HepG2 (cell line): ENCODE results near the gene B4GALT1. TPM values are rescaled to one million over a fixed set of nuclear protein-coding genes. Genes with fewer than 3 reads are reported as not detected.

ENCODE experiments used
- HNF4A ChIP-seq: sonication (generic); formaldehyde crosslinking; IDR thresholded peaks from 2 replicates; pipeline ENCODE4 v1.4.0; 2020; ENCODE audit warnings: missing genetic modification reagents
- IKZF1 ChIP-seq: fragments of 450-650 bp; IDR thresholded peaks from 2 replicates; pipeline ENCODE4 v1.7.1; 2016
- KDM4B ChIP-seq: sonication (generic); formaldehyde crosslinking; IDR thresholded peaks from 2 replicates; pipeline ENCODE4 v1.4.0; 2020; ENCODE audit warnings: missing genetic modification reagents
- KLF15 ChIP-seq: sonication (generic); formaldehyde crosslinking; IDR thresholded peaks from 2 replicates; pipeline ENCODE4 v1.8.1; 2023; ENCODE audit warnings: borderline replicate concordance, mild to moderate bottlenecking, inconsistent platforms, missing genetic modification reagents, mixed read lengths
- MED13 ChIP-seq: sonication (generic); formaldehyde crosslinking; IDR thresholded peaks from 2 replicates; pipeline ENCODE4 v1.5.0; 2020; ENCODE audit warnings: missing genetic modification reagents
- MEF2D ChIP-seq: sonication (generic); formaldehyde crosslinking; IDR thresholded peaks from 2 replicates; pipeline ENCODE4 v1.5.1; 2020; ENCODE audit warnings: mild to moderate bottlenecking, missing genetic modification reagents
- PHF20 ChIP-seq: sonication (generic); formaldehyde crosslinking; IDR thresholded peaks from 2 replicates; pipeline ENCODE4 v1.5.0; 2020; ENCODE audit warnings: mild to moderate bottlenecking, missing genetic modification reagents
- REPIN1 ChIP-seq: sonication (generic); formaldehyde crosslinking; IDR thresholded peaks from 2 replicates; pipeline ENCODE4 v1.8.0; 2022; ENCODE audit warnings: missing genetic modification reagents, low read depth, mild to moderate bottlenecking, borderline replicate concordance
- RFXANK ChIP-seq: IDR thresholded peaks from 2 replicates; pipeline ENCODE4 v1.6.1; 2016
- TFE3 ChIP-seq: IDR thresholded peaks from 2 replicates; pipeline ENCODE4 v1.6.1; 2016
- TRIM24 ChIP-seq: sonication (generic); formaldehyde crosslinking; IDR thresholded peaks from 2 replicates; pipeline ENCODE4 v1.8.0; 2022; ENCODE audit warnings: mild to moderate bottlenecking, missing genetic modification reagents
- ZNF10 ChIP-seq: sonication (generic); formaldehyde crosslinking; IDR thresholded peaks from 2 replicates; pipeline ENCODE4 v1.4.0; 2020; ENCODE audit warnings: mild to moderate bottlenecking, low read depth, missing genetic modification reagents, borderline replicate concordance
- ZNF121 ChIP-seq: sonication (generic); formaldehyde crosslinking; IDR thresholded peaks from 2 replicates; pipeline ENCODE4 v1.5.0; 2020; ENCODE audit warnings: mild to moderate bottlenecking, missing genetic modification reagents
- ZNF337 ChIP-seq: sonication (generic); formaldehyde crosslinking; IDR thresholded peaks from 2 replicates; pipeline ENCODE4 v1.5.1; 2020; ENCODE audit warnings: missing genetic modification reagents, low read depth, mild to moderate bottlenecking, borderline replicate concordance
- ZNF572 ChIP-seq: sonication (generic); formaldehyde crosslinking; IDR thresholded peaks from 2 replicates; pipeline ENCODE4 v1.5.1; 2020; ENCODE audit warnings: mild to moderate bottlenecking, missing genetic modification reagents
- ZNF607 ChIP-seq: sonication (generic); formaldehyde crosslinking; IDR thresholded peaks from 2 replicates; pipeline ENCODE4 v1.5.1; 2020; ENCODE audit warnings: missing genetic modification reagents, mild to moderate bottlenecking, borderline replicate concordance
- ZNF891 ChIP-seq: sonication (generic); formaldehyde crosslinking; IDR thresholded peaks from 2 replicates; pipeline ENCODE4 v1.5.0; 2020; ENCODE audit warnings: mild to moderate bottlenecking, missing genetic modification reagents
- ZSCAN21 ChIP-seq: sonication (generic); formaldehyde crosslinking; IDR thresholded peaks from 2 replicates; pipeline ENCODE4 v1.8.0; 2022; ENCODE audit warnings: mild to moderate bottlenecking, missing genetic modification reagents, moderate library complexity, borderline replicate concordance
- polyA plus RNA-seq, 8 experiments: library from polyadenylated mRNA; depleted of rRNA in 3 of 8; stranded (reverse) in 7 of 8; unstranded in 1 of 8; fragments of >200 nt; fragmentation: Illumina TruSeq in 4 of 8; extraction: Trizol in 4 of 8; gene quantifications; 2 replicates each; pipeline versions ENCODE4 v1.2.1 to v1.2.3, GENCODE V29; 2011 to 2016; ENCODE audit warnings: low read depth in 4 of 8, missing spikeins in 1 of 8, mixed read lengths in 1 of 8; ENCODE audit not compliant: insufficient read depth in 1 of 8
- total RNA-seq, 5 experiments: library from RNA; depleted of rRNA; stranded (reverse); fragments of >200 nt; fragmentation: Illumina TruSeq; extraction: Trizol; gene quantifications; 2 replicates each; pipeline ENCODE4 v1.2.3, GENCODE V29; 2016; ENCODE audit warnings: low read depth in 1 of 5
- TF ChIP-seq, protein P1 (sequence below): fragments of 450-650 bp; IDR thresholded peaks from 2 replicates; pipeline ENCODE4 v1.6.1; 2017
- TF ChIP-seq, protein P2 (sequence below): sonication (generic); formaldehyde crosslinking; IDR thresholded peaks from 2 replicates; pipeline ENCODE4 v1.4.0; 2020; ENCODE audit warnings: low read depth, missing genetic modification reagents
- TF ChIP-seq, protein P3 (sequence below): sonication (generic); formaldehyde crosslinking; IDR thresholded peaks from 2 replicates; pipeline ENCODE4 v1.5.0; 2020; ENCODE audit warnings: mild to moderate bottlenecking, missing genetic modification reagents, borderline replicate concordance

B4GALT1 gene
- total and polyA plus RNA-seq, 2 of the 13 experiments (the other 11 are each of a cell fraction or from before 2014, with no cell fraction given) = 15.7 to 33.5 TPM

- TF ChIP-seq MEF2D (CRISPR knock-in tag) (no peak), TRIM24 (no peak), ZNF121 (CRISPR knock-in tag) (no peak), TFE3 (CRISPR knock-in tag) (no peak), MED13 (CRISPR knock-in tag) (no peak), ZNF891 (no peak), KDM4B (no peak), ZSCAN21 (CRISPR knock-in tag) (no peak), ZNF572 (CRISPR knock-in tag) (no peak), HNF4A (CRISPR knock-in tag) (peak; percentile 42; the same call in 1 of the 2 replicates), RFXANK (CRISPR knock-in tag) (no peak), ZNF607 (no peak), PHF20 (CRISPR knock-in tag) (no peak), IKZF1 (no peak), ZNF337 (no peak), KLF15 (CRISPR knock-in tag) (no peak), ZNF10 (CRISPR knock-in tag) (no peak), REPIN1 (peak; percentile 68; the same call in 1 of the 2 replicates)
- TF ChIP-seq, protein P1, sequence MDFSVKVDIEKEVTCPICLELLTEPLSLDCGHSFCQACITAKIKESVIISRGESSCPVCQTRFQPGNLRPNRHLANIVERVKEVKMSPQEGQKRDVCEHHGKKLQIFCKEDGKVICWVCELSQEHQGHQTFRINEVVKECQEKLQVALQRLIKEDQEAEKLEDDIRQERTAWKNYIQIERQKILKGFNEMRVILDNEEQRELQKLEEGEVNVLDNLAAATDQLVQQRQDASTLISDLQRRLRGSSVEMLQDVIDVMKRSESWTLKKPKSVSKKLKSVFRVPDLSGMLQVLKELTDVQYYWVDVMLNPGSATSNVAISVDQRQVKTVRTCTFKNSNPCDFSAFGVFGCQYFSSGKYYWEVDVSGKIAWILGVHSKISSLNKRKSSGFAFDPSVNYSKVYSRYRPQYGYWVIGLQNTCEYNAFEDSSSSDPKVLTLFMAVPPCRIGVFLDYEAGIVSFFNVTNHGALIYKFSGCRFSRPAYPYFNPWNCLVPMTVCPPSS = no peak
- TF ChIP-seq, protein P2, sequence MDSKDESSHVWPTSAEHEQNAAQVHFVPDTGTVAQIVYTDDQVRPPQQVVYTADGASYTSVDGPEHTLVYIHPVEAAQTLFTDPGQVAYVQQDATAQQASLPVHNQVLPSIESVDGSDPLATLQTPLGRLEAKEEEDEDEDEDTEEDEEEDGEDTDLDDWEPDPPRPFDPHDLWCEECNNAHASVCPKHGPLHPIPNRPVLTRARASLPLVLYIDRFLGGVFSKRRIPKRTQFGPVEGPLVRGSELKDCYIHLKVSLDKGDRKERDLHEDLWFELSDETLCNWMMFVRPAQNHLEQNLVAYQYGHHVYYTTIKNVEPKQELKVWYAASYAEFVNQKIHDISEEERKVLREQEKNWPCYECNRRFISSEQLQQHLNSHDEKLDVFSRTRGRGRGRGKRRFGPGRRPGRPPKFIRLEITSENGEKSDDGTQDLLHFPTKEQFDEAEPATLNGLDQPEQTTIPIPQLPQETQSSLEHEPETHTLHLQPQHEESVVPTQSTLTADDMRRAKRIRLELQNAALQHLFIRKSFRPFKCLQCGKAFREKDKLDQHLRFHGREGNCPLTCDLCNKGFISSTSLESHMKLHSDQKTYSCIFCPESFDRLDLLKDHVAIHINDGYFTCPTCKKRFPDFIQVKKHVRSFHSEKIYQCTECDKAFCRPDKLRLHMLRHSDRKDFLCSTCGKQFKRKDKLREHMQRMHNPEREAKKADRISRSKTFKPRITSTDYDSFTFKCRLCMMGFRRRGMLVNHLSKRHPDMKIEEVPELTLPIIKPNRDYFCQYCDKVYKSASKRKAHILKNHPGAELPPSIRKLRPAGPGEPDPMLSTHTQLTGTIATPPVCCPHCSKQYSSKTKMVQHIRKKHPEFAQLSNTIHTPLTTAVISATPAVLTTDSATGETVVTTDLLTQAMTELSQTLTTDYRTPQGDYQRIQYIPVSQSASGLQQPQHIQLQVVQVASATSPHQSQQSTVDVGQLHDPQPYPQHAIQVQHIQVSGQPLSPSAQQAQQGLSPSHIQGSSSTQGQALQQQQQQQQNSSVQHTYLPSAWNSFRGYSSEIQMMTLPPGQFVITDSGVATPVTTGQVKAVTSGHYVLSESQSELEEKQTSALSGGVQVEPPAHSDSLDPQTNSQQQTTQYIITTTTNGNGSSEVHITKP = 0 out of 2 replicates have a peak, but pooled peaks have one; percentile 34
- TF ChIP-seq, protein P3, sequence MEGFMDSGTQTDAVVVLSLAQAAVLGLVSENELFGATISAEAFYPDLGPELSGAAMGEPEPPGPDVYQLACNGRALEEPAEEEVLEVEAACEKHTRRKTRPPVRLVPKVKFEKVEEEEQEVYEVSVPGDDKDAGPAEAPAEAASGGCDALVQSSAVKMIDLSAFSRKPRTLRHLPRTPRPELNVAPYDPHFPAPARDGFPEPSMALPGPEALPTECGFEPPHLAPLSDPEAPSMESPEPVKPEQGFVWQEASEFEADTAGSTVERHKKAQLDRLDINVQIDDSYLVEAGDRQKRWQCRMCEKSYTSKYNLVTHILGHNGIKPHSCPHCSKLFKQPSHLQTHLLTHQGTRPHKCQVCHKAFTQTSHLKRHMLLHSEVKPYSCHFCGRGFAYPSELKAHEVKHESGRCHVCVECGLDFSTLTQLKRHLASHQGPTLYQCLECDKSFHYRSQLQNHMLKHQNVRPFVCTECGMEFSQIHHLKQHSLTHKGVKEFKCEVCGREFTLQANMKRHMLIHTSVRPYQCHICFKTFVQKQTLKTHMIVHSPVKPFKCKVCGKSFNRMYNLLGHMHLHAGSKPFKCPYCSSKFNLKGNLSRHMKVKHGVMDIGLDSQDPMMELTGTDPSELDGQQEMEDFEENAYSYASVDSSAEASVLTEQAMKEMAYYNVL (CRISPR knock-in tag) = 0 out of 2 replicates have a peak, but pooled peaks have one; percentile 10
Observed at GRCh38 chr9:33162721-33163311, 4.3 kb downstream of the B4GALT1 start (continued).
